Osteoblast (primary cell): ENCODE results near the gene CD151. TPM values are rescaled to one million over a fixed set of nuclear protein-coding genes. Genes with fewer than 3 reads are reported as not detected.

Experiments used
- DNase-seq: peaks from one replicate; pipeline ENCODE4 v3.0.0; 2011; ENCODE audit warnings: low spot score, mixed read lengths; ENCODE audit not compliant: insufficient read length; ENCODE audit errors: missing footprints
- H2AFZ ChIP-seq: 2 replicates; pipeline ENCODE4 v1.6.0; 2011; ENCODE audit warnings: mild to moderate bottlenecking, low read length
- H3K27ac ChIP-seq: 2 replicates; pipeline ENCODE4 v1.5.1; 2011; ENCODE audit warnings: mild to moderate bottlenecking, low read depth, low read length, moderate library complexity
- H3K27me3 ChIP-seq: 2 replicates; pipeline ENCODE4 v1.6.0; 2012; ENCODE audit warnings: mild to moderate bottlenecking, control low read depth, inconsistent platforms, low read length, moderate library complexity; ENCODE audit not compliant: insufficient read depth
- H3K36me3 ChIP-seq: 2 replicates; pipeline ENCODE4 v1.5.1; 2011; ENCODE audit warnings: mild to moderate bottlenecking, low read length, control low read depth, moderate library complexity; ENCODE audit not compliant: insufficient read depth
- H3K4me1 ChIP-seq: 2 replicates; pipeline ENCODE4 v1.5.1; 2011; ENCODE audit warnings: mild to moderate bottlenecking, low read length, control low read depth, moderate library complexity; ENCODE audit not compliant: insufficient read depth
- H3K4me2 ChIP-seq: 2 replicates; pipeline ENCODE4 v1.6.0; 2011; ENCODE audit warnings: mild to moderate bottlenecking, low read length; ENCODE audit not compliant: insufficient read depth
- H3K4me3 ChIP-seq: fragments of 200-600 bp; sonication (generic); 3 replicates; pipeline ENCODE4 v1.5.1; 2012; ENCODE audit warnings: mild to moderate bottlenecking, low read length, inconsistent platforms; ENCODE audit not compliant: insufficient read depth
- H3K79me2 ChIP-seq: 2 replicates; pipeline ENCODE4 v1.6.0; 2012; ENCODE audit warnings: mild to moderate bottlenecking, low read length, control low read depth, inconsistent platforms; ENCODE audit not compliant: insufficient read depth
- H3K9me3 ChIP-seq: 2 replicates; pipeline ENCODE4 v1.5.1; 2011; ENCODE audit warnings: low read depth, low read length, control low read depth
- H4K20me1 ChIP-seq: 2 replicates; pipeline ENCODE4 v1.6.0; 2012; ENCODE audit warnings: mild to moderate bottlenecking, low read length, control low read depth; ENCODE audit not compliant: insufficient read depth
- total RNA-seq: library from RNA; depleted of rRNA; stranded (reverse); fragments of >200 nt; gene quantifications from 2 replicates; pipeline ENCODE4 v1.2.3, GENCODE V29; 2012
- TF ChIP-seq, protein P1 (sequence below): IDR thresholded peaks from 2 replicates; pipeline ENCODE4 v1.5.1; 2011; ENCODE audit warnings: mild to moderate bottlenecking, low read depth, low read length, moderate library complexity; ENCODE audit errors: extremely low read depth

Gene CD151
- total RNA-seq, 1 donor = 416 TPM

DNA sequence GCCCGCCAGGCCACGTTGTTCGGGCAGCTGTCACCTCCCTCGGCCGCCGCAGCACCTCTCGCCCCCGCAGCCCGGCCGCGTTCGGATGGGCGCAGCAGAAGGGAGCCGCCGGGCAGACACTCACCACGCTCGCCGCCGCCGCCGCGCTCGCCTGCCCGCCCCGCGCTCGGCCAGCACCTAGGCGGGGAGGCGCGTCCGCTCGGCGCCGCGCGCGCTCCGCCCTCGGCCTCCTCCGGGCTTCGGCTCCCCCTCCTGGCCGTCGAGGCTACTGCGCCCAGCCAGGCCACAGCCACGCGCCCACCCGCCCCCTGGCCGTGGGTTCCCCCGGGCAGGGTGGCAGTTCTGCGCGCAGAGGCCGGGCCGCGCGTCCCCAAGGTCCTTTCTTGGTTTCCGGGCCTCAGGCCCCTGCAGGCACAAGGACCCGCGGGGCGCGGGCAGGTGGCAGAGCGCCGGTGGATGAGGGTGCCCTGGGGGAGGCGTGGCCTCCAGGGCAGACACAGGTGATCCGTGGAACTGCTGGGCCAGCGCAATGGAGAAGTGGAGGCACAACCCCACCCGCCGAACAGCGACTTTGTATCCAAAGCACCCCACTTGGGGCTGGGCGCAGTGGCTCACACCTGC, 34.5 kb upstream of the CD151 start, which contains the start of gene SLC25A22:
SLC25A22 (minus strand) TSS at position 189 of the 621 bp plus-strand sequence. CDS start 3,275 bp downstream, outside the sequence.
- peak within 1 kb of the TSS; percentile 87 for H3K4me3 ChIP-seq
- H3K27ac ChIP-seq = peak within 1 kb of the TSS; percentile 65
- TF ChIP-seq, protein P1, sequence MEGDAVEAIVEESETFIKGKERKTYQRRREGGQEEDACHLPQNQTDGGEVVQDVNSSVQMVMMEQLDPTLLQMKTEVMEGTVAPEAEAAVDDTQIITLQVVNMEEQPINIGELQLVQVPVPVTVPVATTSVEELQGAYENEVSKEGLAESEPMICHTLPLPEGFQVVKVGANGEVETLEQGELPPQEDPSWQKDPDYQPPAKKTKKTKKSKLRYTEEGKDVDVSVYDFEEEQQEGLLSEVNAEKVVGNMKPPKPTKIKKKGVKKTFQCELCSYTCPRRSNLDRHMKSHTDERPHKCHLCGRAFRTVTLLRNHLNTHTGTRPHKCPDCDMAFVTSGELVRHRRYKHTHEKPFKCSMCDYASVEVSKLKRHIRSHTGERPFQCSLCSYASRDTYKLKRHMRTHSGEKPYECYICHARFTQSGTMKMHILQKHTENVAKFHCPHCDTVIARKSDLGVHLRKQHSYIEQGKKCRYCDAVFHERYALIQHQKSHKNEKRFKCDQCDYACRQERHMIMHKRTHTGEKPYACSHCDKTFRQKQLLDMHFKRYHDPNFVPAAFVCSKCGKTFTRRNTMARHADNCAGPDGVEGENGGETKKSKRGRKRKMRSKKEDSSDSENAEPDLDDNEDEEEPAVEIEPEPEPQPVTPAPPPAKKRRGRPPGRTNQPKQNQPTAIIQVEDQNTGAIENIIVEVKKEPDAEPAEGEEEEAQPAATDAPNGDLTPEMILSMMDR = peak; percentile 46
- no peaks in the 10 kb centered on the region for H3K9me3 ChIP-seq
- DNase-seq = peak; percentile 100
- peak within 1 kb of the TSS; percentile 86 for H3K4me2 ChIP-seq
- peaks cover 2% of the 10 kb centered on the region for H4K20me1 ChIP-seq
- peaks cover 23% of the 10 kb centered on the region for H3K36me3 ChIP-seq
- peak within 1 kb of the TSS; percentile 85 for H2AFZ ChIP-seq
- H3K79me2 ChIP-seq = peaks cover 7% of the 10 kb centered on the region
- peaks cover 17% of the 10 kb centered on the region for H3K4me1 ChIP-seq
- no peaks in the 10 kb centered on the region for H3K27me3 ChIP-seq

DNA sequence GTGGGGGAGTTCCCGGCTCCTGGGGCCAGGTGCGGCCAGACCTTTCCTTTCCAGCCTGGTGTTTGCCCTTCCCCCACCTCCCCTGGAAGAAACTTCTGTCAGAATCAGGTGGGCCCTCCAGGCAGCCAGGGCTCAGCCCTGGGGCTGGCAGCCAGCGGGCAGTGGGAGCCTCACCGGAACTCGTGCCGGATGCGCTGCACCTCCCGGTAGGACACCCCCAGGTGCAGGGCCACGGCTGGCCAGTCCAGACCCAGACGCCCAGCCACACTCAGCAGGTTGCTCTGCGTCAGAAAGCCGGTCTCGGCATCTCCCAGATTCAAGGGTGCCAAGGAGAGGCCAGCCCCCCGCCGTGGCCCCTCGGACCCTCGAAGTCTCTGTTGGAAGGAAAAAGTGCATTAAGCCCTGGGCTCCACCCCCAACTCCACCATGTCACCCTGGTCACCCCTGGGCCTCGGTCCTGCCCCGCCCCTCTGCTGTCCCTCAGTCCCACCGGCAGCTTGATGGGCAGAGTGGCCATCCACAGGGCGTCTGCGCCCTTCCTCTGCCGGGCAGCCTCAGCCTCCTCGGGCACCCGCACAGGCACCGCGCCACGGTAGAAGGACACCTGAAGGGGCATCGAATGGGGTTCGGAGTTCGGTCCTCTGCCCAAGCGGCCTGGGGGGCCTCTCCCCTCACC, 33.0 kb upstream of the CD151 start:
- Histone ChIP-seq H3K4me2 (no peak overlapping the region), H3K4me1 (peaks cover 31% of the 10 kb centered on the region), H3K4me3 (no peak overlapping the region), H3K27ac (no peak overlapping the region), H3K79me2 (peaks cover 18% of the 10 kb centered on the region), H2AFZ (no peak overlapping the region), H3K9me3 (no peaks in the 10 kb centered on the region), H4K20me1 (peaks cover 2% of the 10 kb centered on the region), H3K27me3 (no peaks in the 10 kb centered on the region), H3K36me3 (peaks cover 23% of the 10 kb centered on the region)
- DNase-seq = no peak
- TF ChIP-seq, protein P1 = no peak

DNA sequence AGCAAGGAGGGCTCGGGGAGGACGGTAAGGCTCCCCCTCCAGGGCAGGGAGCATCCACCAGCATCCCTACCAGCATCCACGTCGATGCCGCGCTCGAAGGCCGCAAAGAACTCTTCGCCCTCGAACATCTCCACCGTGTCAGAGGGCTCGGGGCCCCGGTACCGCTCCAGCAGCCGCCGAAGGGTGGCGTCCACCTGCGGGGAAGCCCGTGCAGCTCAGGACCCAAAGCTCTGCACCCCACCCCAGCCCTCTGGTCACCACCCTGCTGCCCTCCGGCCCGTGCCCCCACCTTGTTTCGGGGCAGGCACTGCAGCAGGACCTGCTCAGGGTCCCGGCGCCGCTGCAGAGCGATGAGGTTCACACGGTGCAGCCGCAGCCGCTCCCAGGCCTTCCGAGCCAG, 32.3 kb upstream of the CD151 start:
- Histone ChIP-seq H4K20me1 (peaks cover 2% of the 10 kb centered on the region), H3K4me2 (no peak overlapping the region), H3K27ac (no peak overlapping the region), H2AFZ (no peak overlapping the region), H3K4me3 (no peak overlapping the region), H3K36me3 (peaks cover 23% of the 10 kb centered on the region), H3K9me3 (no peaks in the 10 kb centered on the region), H3K79me2 (peaks cover 18% of the 10 kb centered on the region), H3K4me1 (peaks cover 30% of the 10 kb centered on the region), H3K27me3 (no peaks in the 10 kb centered on the region)
- DNase-seq = no peak
- TF ChIP-seq, protein P1 = no peak

DNA sequence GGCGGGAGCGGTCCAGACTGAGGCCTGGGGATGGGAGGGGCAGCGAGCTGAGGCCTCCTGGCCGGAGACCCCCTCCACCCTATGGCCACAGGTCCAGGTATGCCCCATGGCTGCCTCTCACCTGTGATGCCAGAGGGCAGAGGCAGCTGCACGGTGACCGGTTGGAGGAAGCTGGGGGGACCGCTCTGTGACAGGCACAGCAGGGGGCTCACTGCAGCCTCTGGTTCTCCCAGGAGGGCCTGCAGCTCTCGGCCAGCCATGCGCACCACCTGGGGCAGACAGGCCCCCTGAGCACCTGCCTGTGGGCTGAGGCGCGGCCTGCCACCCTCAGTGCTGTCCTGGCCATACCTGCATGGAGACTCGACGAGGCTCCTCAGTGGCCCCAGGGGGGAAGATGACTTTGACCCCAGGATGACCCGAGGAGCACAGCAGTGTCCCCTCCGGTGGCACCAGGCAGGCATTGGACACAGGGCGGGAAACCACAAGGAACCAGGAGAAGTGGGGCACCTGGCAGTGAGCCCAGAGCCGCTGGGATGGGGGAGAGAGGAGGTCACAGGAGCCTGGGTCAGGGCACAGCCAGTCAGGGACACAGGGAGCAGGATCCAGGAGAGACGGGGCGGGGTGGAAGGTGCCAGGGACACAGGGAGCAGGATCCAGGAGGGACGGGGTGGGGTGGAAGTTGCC, 31.5 kb upstream of the CD151 start:
- H3K4me3 ChIP-seq = no peak overlapping the region
- TF ChIP-seq, protein P1 = no peak

More for the DNA sequence above, 31.5 kb upstream of the CD151 start:
- peaks cover 23% of the 10 kb centered on the region for H3K36me3 ChIP-seq
- H3K79me2 ChIP-seq = peaks cover 14% of the 10 kb centered on the region
- H3K27ac ChIP-seq = no peak overlapping the region
- no peak overlapping the region for H3K4me2 ChIP-seq
- H3K9me3 ChIP-seq = no peaks in the 10 kb centered on the region
- no peak overlapping the region for H2AFZ ChIP-seq
- no peaks in the 10 kb centered on the region for H3K27me3 ChIP-seq
- peaks cover 26% of the 10 kb centered on the region for H3K4me1 ChIP-seq
- peaks cover 2% of the 10 kb centered on the region for H4K20me1 ChIP-seq
- no peak for DNase-seq
